Measurements from ENCODE around the gene ALDH1B1. TPM values are rescaled to one million over a fixed set of nuclear protein-coding genes. Genes with fewer than 3 reads are reported as not detected.
A peak's percentile ranks its signal among the peaks of the same experiment; 100 is the strongest.

The ALDH1B1 gene
- total and polyA plus RNA-seq, 2 of the 13 experiments (the other 11 are each of a cell fraction or from before 2014, with no cell fraction given), result 45.1 to 125 TPM

DNA sequence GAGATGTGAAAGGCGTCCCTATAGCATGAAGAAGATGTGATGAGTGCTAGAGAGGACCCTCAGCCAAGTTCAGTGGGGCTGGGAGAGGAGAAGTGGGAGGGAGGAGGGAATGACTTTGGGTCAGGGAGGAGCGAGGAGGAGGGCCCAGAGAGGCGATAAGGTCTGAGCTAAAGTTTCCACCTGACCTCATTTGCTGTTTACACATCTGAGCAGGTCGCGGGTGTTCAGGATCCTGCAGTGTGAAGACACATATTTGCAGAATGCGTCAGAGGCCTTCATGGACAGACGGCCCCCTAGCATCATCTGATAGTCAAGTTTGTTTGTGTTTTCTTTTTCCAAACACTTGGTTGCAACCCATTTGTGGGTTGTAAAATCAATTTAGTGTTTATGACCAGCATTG is 50.7 kb downstream of the ALDH1B1 start (continued):
- no peak for TF ChIP-seq ZHX2 (IDR thresholded peaks at IDR 0.05; ENCODE audit: low read depth)
- no peak for TF ChIP-seq ZHX2 (CRISPR knock-in tag; IDR thresholded peaks at IDR 0.05; ENCODE audit: borderline replicate concordance)
- peak; percentile 59; the same call in 1 of the 2 replicates for TF ChIP-seq YEATS2 (CRISPR knock-in tag; IDR thresholded peaks at IDR 0.05; ENCODE audit: borderline replicate concordance)
- no peak for TF ChIP-seq ZNF773 (CRISPR knock-in tag; IDR thresholded peaks at IDR 0.05; ENCODE audit: borderline replicate concordance)
- peak; percentile 68; the same call in 1 of the 2 replicates for TF ChIP-seq NR2F6 (IDR thresholded peaks at IDR 0.05)
- TF ChIP-seq NR2F6 (CRISPR knock-in tag; IDR thresholded peaks at IDR 0.05), result peak; percentile 71
- no peak for TF ChIP-seq ZSCAN21 (CRISPR knock-in tag; IDR thresholded peaks at IDR 0.05; ENCODE audit: borderline replicate concordance)
- TF ChIP-seq CCDC6 (CRISPR knock-in tag; IDR thresholded peaks at IDR 0.05), result no peak
- TF ChIP-seq, protein P1, sequence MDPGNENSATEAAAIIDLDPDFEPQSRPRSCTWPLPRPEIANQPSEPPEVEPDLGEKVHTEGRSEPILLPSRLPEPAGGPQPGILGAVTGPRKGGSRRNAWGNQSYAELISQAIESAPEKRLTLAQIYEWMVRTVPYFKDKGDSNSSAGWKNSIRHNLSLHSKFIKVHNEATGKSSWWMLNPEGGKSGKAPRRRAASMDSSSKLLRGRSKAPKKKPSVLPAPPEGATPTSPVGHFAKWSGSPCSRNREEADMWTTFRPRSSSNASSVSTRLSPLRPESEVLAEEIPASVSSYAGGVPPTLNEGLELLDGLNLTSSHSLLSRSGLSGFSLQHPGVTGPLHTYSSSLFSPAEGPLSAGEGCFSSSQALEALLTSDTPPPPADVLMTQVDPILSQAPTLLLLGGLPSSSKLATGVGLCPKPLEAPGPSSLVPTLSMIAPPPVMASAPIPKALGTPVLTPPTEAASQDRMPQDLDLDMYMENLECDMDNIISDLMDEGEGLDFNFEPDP (CRISPR knock-in tag; conservative IDR thresholded peaks at IDR 0.05), result no peak
- TF ChIP-seq ARNT2 (CRISPR knock-in tag; IDR thresholded peaks at IDR 0.05; ENCODE audit: low read depth), result no peak
- no peak for TF ChIP-seq HOXD1 (CRISPR knock-in tag; IDR thresholded peaks at IDR 0.05)
- TF ChIP-seq HIVEP1 (CRISPR knock-in tag; IDR thresholded peaks at IDR 0.05), result no peak
- TF ChIP-seq XBP1 (CRISPR knock-in tag; IDR thresholded peaks at IDR 0.05), result no peak
- TF ChIP-seq ZNF749 (CRISPR knock-in tag; IDR thresholded peaks at IDR 0.05; ENCODE audit: borderline replicate concordance), result no peak
- no peak for TF ChIP-seq ZFP41 (CRISPR knock-in tag; IDR thresholded peaks at IDR 0.05; ENCODE audit: borderline replicate concordance)
- TF ChIP-seq ZNF350 (CRISPR knock-in tag; IDR thresholded peaks at IDR 0.05; ENCODE audit: borderline replicate concordance, low read depth), result no peak; the same call in 1 of the 2 replicates
- TF ChIP-seq ATF7 (IDR thresholded peaks at IDR 0.05), result no peak
- TF ChIP-seq ATF7 (CRISPR knock-in tag; IDR thresholded peaks at IDR 0.05), result peak; percentile 70; the same call in 1 of the 2 replicates
- TF ChIP-seq, protein P2, sequence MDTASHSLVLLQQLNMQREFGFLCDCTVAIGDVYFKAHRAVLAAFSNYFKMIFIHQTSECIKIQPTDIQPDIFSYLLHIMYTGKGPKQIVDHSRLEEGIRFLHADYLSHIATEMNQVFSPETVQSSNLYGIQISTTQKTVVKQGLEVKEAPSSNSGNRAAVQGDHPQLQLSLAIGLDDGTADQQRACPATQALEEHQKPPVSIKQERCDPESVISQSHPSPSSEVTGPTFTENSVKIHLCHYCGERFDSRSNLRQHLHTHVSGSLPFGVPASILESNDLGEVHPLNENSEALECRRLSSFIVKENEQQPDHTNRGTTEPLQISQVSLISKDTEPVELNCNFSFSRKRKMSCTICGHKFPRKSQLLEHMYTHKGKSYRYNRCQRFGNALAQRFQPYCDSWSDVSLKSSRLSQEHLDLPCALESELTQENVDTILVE (CRISPR knock-in tag; IDR thresholded peaks at IDR 0.05), result no peak
- TF ChIP-seq, protein P3, sequence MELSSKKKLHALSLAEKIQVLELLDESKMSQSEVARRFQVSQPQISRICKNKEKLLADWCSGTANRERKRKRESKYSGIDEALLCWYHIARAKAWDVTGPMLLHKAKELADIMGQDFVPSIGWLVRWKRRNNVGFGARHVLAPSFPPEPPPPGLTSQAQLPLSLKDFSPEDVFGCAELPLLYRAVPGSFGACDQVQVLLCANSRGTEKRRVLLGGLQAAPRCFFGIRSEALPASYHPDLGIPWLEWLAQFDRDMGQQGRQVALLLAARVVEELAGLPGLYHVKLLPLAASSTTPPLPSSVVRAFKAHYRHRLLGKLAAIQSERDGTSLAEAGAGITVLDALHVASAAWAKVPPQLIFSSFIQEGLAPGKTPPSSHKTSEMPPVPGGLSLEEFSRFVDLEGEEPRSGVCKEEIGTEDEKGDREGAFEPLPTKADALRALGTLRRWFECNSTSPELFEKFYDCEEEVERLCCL (CRISPR knock-in tag; IDR thresholded peaks at IDR 0.05; ENCODE audit: borderline replicate concordance), result no peak
- TF ChIP-seq CENPT (CRISPR knock-in tag; IDR thresholded peaks at IDR 0.05; ENCODE audit: low read depth), result no peak
- TF ChIP-seq MED8 (CRISPR knock-in tag; IDR thresholded peaks at IDR 0.05; ENCODE audit: insufficient replicate concordance), result no peak

All from HepG2 (cell line).